Adrenal gland (tissue), 12 donors: Measurements from ENCODE around the gene TRIM72. TPM values are rescaled to one million over a fixed set of nuclear protein-coding genes. Genes with fewer than 3 reads are reported as not detected.

Source experiments
- DNase-seq, 7 donors: peaks; one replicate each; pipeline ENCODE4 v3.0.0-alpha.2; 2019 to 2020
- H3K27ac ChIP-seq, 5 donors: fragments of 200-600 bp; sonication (generic) in 4 of 5; 1 replicate in 3 of 5; 2 replicates in 2 of 5; pipeline versions ENCODE4 v1.5.1 to v1.8.0; 2016 to 2020; ENCODE audit warnings: mild to moderate bottlenecking in 1 of 5
- H3K27me3 ChIP-seq: fragments of 200-600 bp; 2 replicates; pipeline ENCODE4 v1.8.0; 2021
- H3K36me3 ChIP-seq, 2 donors: fragments of 200-600 bp; replicated peaks in 1 of 2; 1 replicate in 1 of 2; 2 replicates in 1 of 2; pipeline versions ENCODE4 v1.5.1 to v1.8.0; 2018 to 2022
- H3K4me1 ChIP-seq, 2 donors: fragments of 200-600 bp; replicated peaks in 1 of 2; 1 replicate in 1 of 2; 2 replicates in 1 of 2; pipeline versions ENCODE4 v1.5.1 to v1.8.0; 2018 to 2021
- H3K4me3 ChIP-seq, 4 donors: fragments of 200-600 bp; sonication (generic) in 3 of 4; one replicate each; pipeline ENCODE4 v1.5.1; 2016 to 2018
- H3K9me3 ChIP-seq, 3 donors: fragments of 200-600 bp; sonication (generic) in 1 of 3; replicated peaks in 1 of 3; 1 replicate in 2 of 3; 2 replicates in 1 of 3; pipeline versions ENCODE4 v1.5.1 to v1.8.0; 2016 to 2021
- POLR2A ChIP-seq, 2 donors: fragments of 450-650 bp; IDR thresholded peaks; one replicate each; pipeline ENCODE4 v1.6.1; 2017; ENCODE audit warnings: antibody characterized with exemption in 2 of 2, mild to moderate bottlenecking in 2 of 2, moderate library complexity in 1 of 2
- WGBS, 4 donors: extraction: QIAGEN DNeasy Blood & Tissue Kit in 2 of 4; methylation state at CpG; one replicate each; pipeline versions ENCODE4 v1.1.5 to v1.1.7; 2013 to 2017; 5-methylcytosine and 5-hydroxymethylcytosine counted together
- intact Hi-C, 2 donors: fragments of 100-400 bp; cut with DNase I; formaldehyde crosslinking; loops; one replicate each; pipeline versions ENCODE4 v1.14.1 to v1.15.0; 2022 to 2023
- polyA plus RNA-seq, 3 donors: library from polyadenylated mRNA; stranded (reverse); fragments of 200-250 nt in 2 of 3; fragments of 350-450 nt in 1 of 3; fragmentation: Illumina TruSeq in 1 of 3; extraction: RNeasy Lipid Tissue Mini Kit (QIAGEN cat#74804) in 1 of 3; gene quantifications; one replicate each; pipeline ENCODE4 v1.2.3, GENCODE V29; 2013 to 2014
- total RNA-seq, 9 donors: library from RNA; depleted of rRNA in 4 of 9; stranded (reverse); fragments of >200 nt in 4 of 9; fragments of 120-200 nt in 1 of 9; fragmentation: NEBNext Ultra II Directional in 1 of 9; extraction: Animal tissue kit (Norgen Biotek cat#: 25700) in 1 of 9; gene quantifications; one replicate each; pipeline versions ENCODE4 v1.1.0 to v1.2.4, GENCODE V29; 2013 to 2023
- TF ChIP-seq, protein P1 (sequence below), 6 experiments: fragments of 450-650 bp in 4 of 6; fragments of 200-600 bp in 2 of 6; sonication (generic) in 1 of 6; IDR thresholded peaks; 1 replicate in 5 of 6; 2 replicates in 1 of 6; pipeline versions ENCODE4 v1.5.1 to v1.8.0; 2016 to 2021; ENCODE audit warnings: antibody characterized with exemption in 6 of 6, mild to moderate bottlenecking in 2 of 6, moderate library complexity in 1 of 6
- donor health status: healthy with polysubstance abuse.
- donor health status: Bipolar disorder and iron deficiency.
- donor health status: DM: yes; HTN: yes; CAD: no.
- donor health status: DM: no; HTN: no; CAD: no.
- donor health status: DM: no; HTN: no; CAD: no.
- donor health status: DM: yes; HTN: yes; CAD: no.

Gene TRIM72
- total and polyA plus RNA-seq, 12 donors, result 0.03 to 0.24 (median 0.06) TPM; not detected in 7

DNA sequence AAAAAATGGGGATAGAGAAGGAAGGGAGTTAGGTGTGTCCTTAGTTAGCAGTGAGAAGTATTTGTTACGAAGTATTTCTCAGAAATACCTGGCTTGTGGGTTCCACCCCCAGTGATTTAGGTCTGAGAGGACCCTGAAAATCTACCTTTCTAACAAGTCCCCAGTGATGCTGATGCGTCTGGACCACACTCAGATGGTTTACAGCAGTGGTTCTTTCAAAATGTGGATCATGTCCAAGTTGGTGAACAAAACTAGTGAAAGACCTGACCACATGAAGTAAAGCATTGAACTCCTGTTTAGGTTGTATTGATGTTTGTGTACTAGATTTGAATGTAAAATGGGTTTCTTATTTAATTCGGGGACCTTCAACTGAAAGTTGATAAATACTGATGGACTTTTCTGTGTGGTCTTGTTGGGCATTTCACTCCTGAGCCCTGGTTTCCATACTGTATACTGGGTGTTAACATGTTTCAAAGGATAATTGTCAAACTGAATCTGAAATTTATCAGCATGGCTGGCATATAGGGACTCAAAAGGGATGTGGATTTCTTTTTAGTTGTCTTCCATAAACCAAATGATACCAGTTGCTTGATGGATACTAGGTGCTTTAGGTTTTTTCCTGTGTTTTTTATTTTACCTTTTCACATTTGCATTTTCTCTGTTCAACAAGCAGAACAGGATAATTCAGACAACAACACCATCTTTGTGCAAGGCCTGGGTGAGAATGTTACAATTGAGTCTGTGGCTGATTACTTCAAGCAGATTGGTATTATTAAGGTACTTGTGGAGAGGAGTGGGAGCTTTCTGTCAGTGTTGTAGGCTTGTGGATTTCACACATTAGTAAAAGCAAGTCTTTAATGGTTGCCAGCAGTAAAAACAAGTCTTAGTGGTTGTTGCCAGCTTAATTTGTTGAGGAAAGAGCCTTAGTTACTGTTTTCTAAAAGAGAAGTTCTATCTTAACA is 25.2 kb upstream of the TRIM72 start:
- no peak for DNase-seq
- Histone ChIP-seq H3K36me3 (peaks cover 0 to 100% of the 10 kb centered on the region in 2 donors), H3K27ac (no peak overlapping the region), H3K9me3 (no peaks in the 10 kb centered on the region), H3K27me3 (no peaks in the 10 kb centered on the region), H3K4me1 (peaks cover 0 to 7% of the 10 kb centered on the region in 2 donors), H3K4me3 (no peak overlapping the region)
- WGBS, 4 donors, result 83 to 91% (median 86%) methylated on average over 3 of the region's 3 CpGs
- intact Hi-C loops, result no loop called here
- TF ChIP-seq, protein P1, sequence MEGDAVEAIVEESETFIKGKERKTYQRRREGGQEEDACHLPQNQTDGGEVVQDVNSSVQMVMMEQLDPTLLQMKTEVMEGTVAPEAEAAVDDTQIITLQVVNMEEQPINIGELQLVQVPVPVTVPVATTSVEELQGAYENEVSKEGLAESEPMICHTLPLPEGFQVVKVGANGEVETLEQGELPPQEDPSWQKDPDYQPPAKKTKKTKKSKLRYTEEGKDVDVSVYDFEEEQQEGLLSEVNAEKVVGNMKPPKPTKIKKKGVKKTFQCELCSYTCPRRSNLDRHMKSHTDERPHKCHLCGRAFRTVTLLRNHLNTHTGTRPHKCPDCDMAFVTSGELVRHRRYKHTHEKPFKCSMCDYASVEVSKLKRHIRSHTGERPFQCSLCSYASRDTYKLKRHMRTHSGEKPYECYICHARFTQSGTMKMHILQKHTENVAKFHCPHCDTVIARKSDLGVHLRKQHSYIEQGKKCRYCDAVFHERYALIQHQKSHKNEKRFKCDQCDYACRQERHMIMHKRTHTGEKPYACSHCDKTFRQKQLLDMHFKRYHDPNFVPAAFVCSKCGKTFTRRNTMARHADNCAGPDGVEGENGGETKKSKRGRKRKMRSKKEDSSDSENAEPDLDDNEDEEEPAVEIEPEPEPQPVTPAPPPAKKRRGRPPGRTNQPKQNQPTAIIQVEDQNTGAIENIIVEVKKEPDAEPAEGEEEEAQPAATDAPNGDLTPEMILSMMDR (IDR thresholded peaks at IDR 0.05), result no peak
- no peak for TF ChIP-seq POLR2A (IDR thresholded peaks at IDR 0.05)

DNA sequence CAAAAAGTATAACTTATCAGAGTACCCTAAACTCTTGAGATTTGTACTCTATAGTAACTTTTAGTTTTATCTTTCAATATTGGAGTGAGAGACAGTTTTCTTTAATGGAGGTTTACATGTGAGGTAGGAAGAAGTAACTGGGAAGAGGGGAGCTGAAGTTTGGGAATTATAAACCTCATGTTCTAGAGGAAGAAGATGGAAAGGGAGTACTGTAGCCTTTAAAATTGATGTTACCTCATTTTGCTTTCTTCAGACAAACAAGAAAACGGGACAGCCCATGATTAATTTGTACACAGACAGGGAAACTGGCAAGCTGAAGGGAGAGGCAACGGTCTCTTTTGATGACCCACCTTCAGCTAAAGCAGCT is 24.5 kb upstream of the TRIM72 start:
- Histone ChIP-seq H3K4me1 (peaks cover 0 to 7% of the 10 kb centered on the region in 2 donors), H3K36me3 (peaks cover 0 to 100% of the 10 kb centered on the region in 2 donors), H3K4me3 (no peak overlapping the region), H3K27ac (no peak overlapping the region), H3K27me3 (no peaks in the 10 kb centered on the region), H3K9me3 (no peaks in the 10 kb centered on the region)
- WGBS, 4 donors, result 67 to 87% (median 73%) methylated on average over 2 of the region's 2 CpGs
- DNase-seq, result no peak
- intact Hi-C loops, result no loop called here
- no peak for TF ChIP-seq POLR2A (IDR thresholded peaks at IDR 0.05)
- TF ChIP-seq, protein P1 (IDR thresholded peaks at IDR 0.05), result no peak

DNA sequence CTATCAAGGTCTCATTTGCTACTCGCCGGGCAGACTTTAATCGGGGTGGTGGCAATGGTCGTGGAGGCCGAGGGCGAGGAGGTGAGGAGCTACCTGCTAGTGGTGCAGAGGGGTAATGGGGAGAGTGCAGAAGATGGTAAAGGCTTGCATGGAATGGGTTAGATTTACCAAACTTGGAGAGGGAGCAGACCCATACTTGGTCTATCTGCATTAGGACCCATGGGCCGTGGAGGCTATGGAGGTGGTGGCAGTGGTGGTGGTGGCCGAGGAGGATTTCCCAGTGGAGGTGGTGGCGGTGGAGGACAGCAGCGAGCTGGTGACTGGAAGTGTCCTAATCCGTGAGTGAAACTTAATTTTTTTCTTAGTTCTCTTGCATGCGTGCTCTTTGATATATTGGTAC is 23.9 kb upstream of the TRIM72 start:
- DNase-seq, result no peak
- Histone ChIP-seq H3K27me3 (no peaks in the 10 kb centered on the region), H3K4me3 (no peak overlapping the region), H3K9me3 (no peaks in the 10 kb centered on the region), H3K4me1 (peaks cover 0 to 7% of the 10 kb centered on the region in 2 donors), H3K36me3 (peaks cover 0 to 100% of the 10 kb centered on the region in 2 donors), H3K27ac (no peak overlapping the region)
- intact Hi-C loops, result no loop called here
- TF ChIP-seq, protein P1 (IDR thresholded peaks at IDR 0.05), result no peak
- no peak for TF ChIP-seq POLR2A (IDR thresholded peaks at IDR 0.05)
- 79 to 85% (median 81%) methylated on average over 12 of the region's 12 CpGs for WGBS, 4 donors

DNA sequence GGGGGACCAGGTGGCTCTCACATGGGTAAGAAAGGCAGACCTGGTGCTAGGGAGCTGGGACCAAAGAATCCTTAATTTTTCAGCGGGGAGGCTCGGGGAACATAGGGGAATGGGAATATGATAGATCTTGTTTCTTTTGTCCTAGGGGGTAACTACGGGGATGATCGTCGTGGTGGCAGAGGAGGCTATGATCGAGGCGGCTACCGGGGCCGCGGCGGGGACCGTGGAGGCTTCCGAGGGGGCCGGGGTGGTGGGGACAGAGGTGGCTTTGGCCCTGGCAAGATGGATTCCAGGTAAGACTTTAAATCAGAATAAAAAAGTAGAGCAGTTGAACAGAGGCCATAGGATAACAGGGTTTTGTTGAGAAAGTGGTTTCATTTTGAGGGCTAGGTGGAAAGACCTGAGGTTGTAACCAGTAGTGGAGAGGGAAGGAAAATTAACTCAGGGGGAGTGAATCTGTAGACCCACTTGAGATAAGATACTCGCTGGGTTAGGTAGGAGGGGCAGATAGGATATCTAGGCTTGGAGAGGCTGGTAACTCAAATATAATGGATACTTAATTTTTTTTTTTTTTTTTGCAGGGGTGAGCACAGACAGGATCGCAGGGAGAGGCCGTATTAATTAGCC is 23.0 kb upstream of the TRIM72 start:
- intact Hi-C loops, result no loop called here
- H3K36me3 ChIP-seq, result peaks cover 0 to 99% of the 10 kb centered on the region in 2 donors

More for the DNA sequence above, 23.0 kb upstream of the TRIM72 start:
- Histone ChIP-seq H3K4me3 (no peak overlapping the region), H3K9me3 (no peaks in the 10 kb centered on the region), H3K4me1 (peaks cover 0 to 5% of the 10 kb centered on the region in 2 donors), H3K27me3 (no peaks in the 10 kb centered on the region), H3K27ac (no peak overlapping the region)
- 90 to 94% (median 94%) methylated on average over 17 of the region's 17 CpGs for WGBS, 4 donors
- TF ChIP-seq POLR2A (IDR thresholded peaks at IDR 0.05), result no peak
- TF ChIP-seq, protein P1 (IDR thresholded peaks at IDR 0.05), result no peak
- no peak for DNase-seq
